HG03439 (cell line): ENCODE data around the gene MPC1.

Source experiments
- ATAC-seq: cut with Tn5 transposase; IDR thresholded peaks from one replicate; pipeline ENCODE4 v1.9.1; 2021; ENCODE audit warnings: mild to moderate bottlenecking, moderate library complexity; ENCODE audit not compliant: unreplicated experiment

MPC1 gene

GRCh38 chr6:166318649-166319600 lies 63.8 kb downstream of the MPC1 start:
- ATAC-seq = no peak

GRCh38 chr6:166318227-166318626 lies 64.5 kb downstream of the MPC1 start:
- no peak for ATAC-seq

GRCh38 chr6:166317261-166318212 lies 65.2 kb downstream of the MPC1 start:
- ATAC-seq = no peak

GRCh38 chr6:166315436-166315835 lies 67.3 kb downstream of the MPC1 start:
- ATAC-seq = no peak
